Astrocyte (in vitro differentiated cells and primary cell): ENCODE measurements around the gene KRT84.

Experiments used
- CTCF ChIP-seq: IDR thresholded peaks from 2 replicates; pipeline ENCODE4 v1.5.1; 2011; ENCODE audit warnings: low read depth, mild to moderate bottlenecking, inconsistent platforms, low read length, moderate library complexity; ENCODE audit not compliant: insufficient read depth
- EZH2 ChIP-seq: IDR thresholded peaks from 2 replicates; pipeline ENCODE4 v1.6.1; 2012; ENCODE audit warnings: mild to moderate bottlenecking, low read length, inconsistent platforms; ENCODE audit not compliant: insufficient read depth

DNA sequence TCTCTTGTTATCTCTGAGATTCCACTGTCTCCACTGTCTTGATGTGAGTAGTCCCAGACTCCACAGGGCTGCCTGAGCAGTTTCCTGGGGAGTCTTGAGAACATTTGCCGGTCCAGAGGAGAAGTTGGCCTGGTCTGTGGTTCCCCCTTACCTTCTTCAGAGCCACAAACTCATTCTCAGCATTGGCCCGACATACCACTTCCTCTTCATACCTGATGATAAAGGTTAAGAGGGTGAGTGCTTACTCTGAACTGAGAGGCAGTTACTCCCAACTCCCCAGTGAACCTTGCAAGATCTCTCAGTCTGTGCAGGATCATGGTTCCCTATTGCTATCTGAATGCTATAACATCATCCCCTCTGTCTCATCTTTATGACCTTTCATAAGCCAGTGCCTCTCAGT lies 2.6 kb downstream of the KRT84 start:
- TF ChIP-seq CTCF (no peak), EZH2 (no peak)
